T follicular helper cell (primary cell): Measurements from ENCODE around the gene UXS1.

ENCODE experiments used
- DNase-seq: peaks from one replicate; pipeline ENCODE4 v3.0.0-alpha.2; 2020; ENCODE audit warnings: low read depth

The UXS1 gene

DNA sequence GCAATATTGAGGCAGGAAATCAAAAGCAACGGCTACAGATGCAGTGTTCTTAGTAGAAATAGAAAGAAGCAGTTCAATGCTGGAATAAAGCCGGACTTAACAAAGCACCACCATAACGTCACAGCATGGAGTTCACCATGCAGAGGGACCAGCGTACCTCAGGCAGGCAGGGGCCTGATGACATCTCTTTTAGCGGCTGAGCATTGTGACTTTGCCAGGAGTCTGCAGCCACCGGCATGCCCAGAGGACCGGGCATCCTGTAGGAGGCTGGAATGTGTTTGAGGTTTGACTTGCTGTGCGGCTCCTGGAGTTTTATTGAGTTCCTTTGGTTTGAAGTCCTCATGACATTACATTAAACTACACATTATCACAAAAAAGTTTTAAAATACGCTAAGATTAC is 139.8 kb downstream of the UXS1 start:
- no peak for DNase-seq

DNA sequence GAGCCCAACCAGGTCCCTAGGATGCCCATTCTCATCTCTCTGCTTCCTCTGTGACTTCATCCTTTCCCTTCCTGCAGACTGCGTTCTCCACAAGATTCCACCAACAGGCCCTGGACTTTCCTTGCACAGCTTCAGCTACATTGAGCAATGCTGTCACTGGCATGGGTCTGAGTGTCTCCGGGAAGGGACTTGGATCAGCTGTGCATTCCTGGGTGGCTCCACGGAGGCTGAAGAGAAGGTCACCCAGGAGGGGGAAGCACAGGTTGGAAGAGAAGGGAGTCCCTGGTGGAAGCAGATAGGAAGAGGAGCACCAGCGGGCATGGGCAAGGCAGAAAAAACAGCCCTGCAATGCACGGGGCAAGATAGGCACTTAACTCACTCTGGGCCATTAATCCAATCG is 140.5 kb downstream of the UXS1 start:
- no peak for DNase-seq

DNA sequence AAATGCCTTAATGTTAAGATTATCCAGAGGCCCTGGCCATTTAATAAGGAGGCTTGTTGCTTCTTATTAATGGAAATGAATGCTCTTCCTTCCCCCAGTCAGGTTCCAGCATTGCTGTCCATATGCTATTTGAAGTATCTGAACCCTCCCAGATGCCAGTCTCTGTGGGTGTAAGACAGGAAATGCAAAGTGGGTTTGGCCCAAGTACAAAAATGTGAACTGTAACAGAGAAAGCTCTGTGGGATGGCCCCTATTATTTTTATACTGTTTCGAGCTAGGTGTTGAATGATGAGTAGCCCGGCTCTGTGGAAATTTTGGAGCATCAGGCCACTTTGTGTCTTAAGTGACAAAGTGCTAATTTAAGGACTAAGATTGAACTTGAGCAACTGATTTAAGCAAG is 141.0 kb downstream of the UXS1 start:
- DNase-seq, result no peak

DNA sequence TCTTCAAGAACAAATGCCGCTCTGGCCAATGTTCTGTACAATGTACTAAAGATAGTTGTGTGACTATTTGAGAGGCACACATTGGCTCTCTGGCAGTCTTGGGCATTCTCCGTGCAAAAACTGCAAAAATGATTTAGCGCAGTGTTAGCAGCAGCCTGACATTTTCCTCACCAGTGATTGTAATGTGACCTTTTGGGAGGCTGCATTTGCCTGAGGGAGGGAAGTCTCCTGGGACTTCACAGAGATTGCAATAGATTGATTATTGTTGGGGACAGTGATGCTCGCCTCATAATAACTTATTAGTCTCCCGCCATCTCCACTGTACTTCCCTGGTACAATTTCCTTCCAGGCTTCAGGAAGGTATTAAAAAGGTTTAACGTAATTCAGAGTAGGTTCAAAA is 149.2 kb downstream of the UXS1 start:
- no peak for DNase-seq

DNA sequence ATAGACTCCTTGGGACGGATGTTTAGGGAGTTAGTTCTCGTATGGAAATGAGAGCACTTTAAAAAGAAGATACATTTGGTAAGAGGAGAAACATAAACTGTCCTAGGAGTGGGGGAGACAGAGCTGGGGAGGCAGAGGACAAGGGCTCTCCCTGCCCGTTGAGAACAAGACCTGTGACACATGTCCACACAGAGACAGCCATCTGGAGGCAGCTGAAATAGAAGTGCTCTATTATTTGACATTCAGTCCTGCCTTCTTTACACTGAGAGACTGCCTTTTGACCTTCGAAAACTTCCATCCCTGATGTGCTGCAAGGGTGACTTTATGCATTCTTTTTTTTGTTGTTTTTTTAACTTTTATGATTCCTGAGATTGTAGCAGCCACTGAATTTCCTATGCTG is 150.1 kb downstream of the UXS1 start:
- no peak for DNase-seq
